Dermis microvascular lymphatic vessel endothelial cell (primary cell): ENCODE data around the gene FGF10. TPM values are rescaled to one million over a fixed set of nuclear protein-coding genes. Genes with fewer than 3 reads are reported as not detected.

ENCODE experiments used
- DNase-seq, 2 donors: peaks; one replicate each; pipeline versions ENCODE4 v3.0.0 to v3.0.0-alpha.2; 2010; ENCODE audit warnings: low read depth in 2 of 2
- total RNA-seq: library from RNA; depleted of rRNA; stranded (reverse); fragments of >200 nt; gene quantifications from 2 replicates; pipeline ENCODE4 v1.2.1, GENCODE V29; 2014

FGF10 gene
- total RNA-seq: not detected in 2 replicates

GRCh38 chr5:44389090-44389822 is at the start of gene FGF10:
Gene FGF10 (minus strand): TSS chr5:44389420. CDS start chr5:44388682, 738 bp downstream.
- DNase-seq: no peak

- DNase-seq: no peak
These were observed 37.7 kb upstream of the FGF10 start for GRCh38 chr5:44426944-44427343.

- DNase-seq: no peak
These were observed 23.1 kb upstream of the FGF10 start for GRCh38 chr5:44412286-44412685.

- no peak for DNase-seq
These were observed 12.9 kb upstream of the FGF10 start for GRCh38 chr5:44402084-44402483.

- no peak for DNase-seq
These were observed 12.4 kb upstream of the FGF10 start for GRCh38 chr5:44401611-44402010.

GRCh38 chr5:44398382-44398781 is 9.2 kb upstream of the FGF10 start:
- no peak for DNase-seq

- no peak for DNase-seq
These were observed 7.1 kb upstream of the FGF10 start for GRCh38 chr5:44396312-44396711.

- DNase-seq: no peak
These were observed 1.1 kb upstream of the FGF10 start for GRCh38 chr5:44390351-44390750.

- no peak for DNase-seq
These were observed 563 bp upstream of the FGF10 start for GRCh38 chr5:44389823-44390143.

- DNase-seq: no peak
These were observed 715 bp downstream of the FGF10 start for GRCh38 chr5:44388321-44389089.

GRCh38 chr5:44387921-44388320 is 1.3 kb downstream of the FGF10 start:
- no peak for DNase-seq

- no peak for DNase-seq
These were observed 1.8 kb downstream of the FGF10 start for GRCh38 chr5:44387406-44387805.

GRCh38 chr5:44385291-44385900 is 3.8 kb downstream of the FGF10 start:
- no peak for DNase-seq

- DNase-seq: no peak
These were observed 4.4 kb downstream of the FGF10 start for GRCh38 chr5:44384816-44385215.

- DNase-seq: no peak
These were observed 6.3 kb downstream of the FGF10 start for GRCh38 chr5:44382894-44383293.

GRCh38 chr5:44377057-44377456 is 12.2 kb downstream of the FGF10 start:
- no peak for DNase-seq

GRCh38 chr5:44372028-44372427 is 17.2 kb downstream of the FGF10 start:
- no peak for DNase-seq

GRCh38 chr5:44367203-44367602 is 22.0 kb downstream of the FGF10 start:
- no peak for DNase-seq

GRCh38 chr5:44365345-44365744 is 23.9 kb downstream of the FGF10 start:
- DNase-seq: no peak

- DNase-seq: no peak
These were observed 25.1 kb downstream of the FGF10 start for GRCh38 chr5:44364097-44364496.

GRCh38 chr5:44361342-44362001 is 27.7 kb downstream of the FGF10 start:
- DNase-seq: no peak

GRCh38 chr5:44360919-44361318 is 28.3 kb downstream of the FGF10 start:
- DNase-seq: no peak
